ENCODE data around the gene PDCD1LG2. TPM values are rescaled to one million over a fixed set of nuclear protein-coding genes. Genes with fewer than 3 reads are reported as not detected.

Gene PDCD1LG2
- total RNA-seq, 1 experiment from 2014 or later = 0.47 TPM

GRCh38 chr9:5518171-5518936 lies 8.0 kb downstream of the PDCD1LG2 start:
- BruUV-seq (replicated peaks) = no TSS peak
- POLR2A ChIA-PET (ENCODE audit: low non-redundant PET) = no interaction called here
- intact Hi-C loops (cut with micrococcal nuclease; ENCODE audit: unreplicated experiment) = no loop called here
- no peak overlapping the region for H3K27ac ChIP-seq (ENCODE audit: low read depth, low read length, poor library complexity, severe bottlenecking)
- DNase-seq (ENCODE audit: low spot score) = no peak
- H3K4me1 ChIP-seq (ENCODE audit: insufficient read depth, low read length, poor library complexity, severe bottlenecking) = no peaks in the 10 kb centered on the region
- no peak for TF ChIP-seq EZH2 (IDR thresholded peaks at IDR 0.05; ENCODE audit: borderline replicate concordance, low read depth, low read length, poor library complexity, severe bottlenecking)
- no peak for TF ChIP-seq CTCF (conservative IDR thresholded peaks at IDR 0.05; ENCODE audit: low read depth, low read length)
- no peaks in the 10 kb centered on the region for H3K27me3 ChIP-seq (replicated peaks; ENCODE audit: insufficient read depth, low read depth, low read length, poor library complexity)
- CTCF ChIA-PET = no interaction called here
- no peaks in the 10 kb centered on the region for H3K36me3 ChIP-seq (ENCODE audit: insufficient read depth, low read length, poor library complexity, severe bottlenecking)
- no peak overlapping the region for H3K4me3 ChIP-seq (ENCODE audit: low read depth, low read length, poor library complexity, severe bottlenecking)
- no peaks in the 10 kb centered on the region for H3K9me3 ChIP-seq (ENCODE audit: low read depth, low read length, poor library complexity, severe bottlenecking)

- no peaks in the 10 kb centered on the region for H3K36me3 ChIP-seq (ENCODE audit: insufficient read depth, low read length, poor library complexity, severe bottlenecking)
- H3K4me1 ChIP-seq (ENCODE audit: insufficient read depth, low read length, poor library complexity, severe bottlenecking) = no peaks in the 10 kb centered on the region
- intact Hi-C loops (cut with micrococcal nuclease; ENCODE audit: unreplicated experiment) = no loop called here
- no peak overlapping the region for H3K4me3 ChIP-seq (ENCODE audit: low read depth, low read length, poor library complexity, severe bottlenecking)
- H3K27me3 ChIP-seq (replicated peaks; ENCODE audit: insufficient read depth, low read depth, low read length, poor library complexity) = no peaks in the 10 kb centered on the region
- no peak for DNase-seq (ENCODE audit: low spot score)
- TF ChIP-seq CTCF (conservative IDR thresholded peaks at IDR 0.05; ENCODE audit: low read depth, low read length) = no peak
- TF ChIP-seq EZH2 (IDR thresholded peaks at IDR 0.05; ENCODE audit: borderline replicate concordance, low read depth, low read length, poor library complexity, severe bottlenecking) = no peak
- BruUV-seq (replicated peaks) = no TSS peak
- H3K9me3 ChIP-seq (ENCODE audit: low read depth, low read length, poor library complexity, severe bottlenecking) = no peaks in the 10 kb centered on the region
- CTCF ChIA-PET = no interaction called here
- no peak overlapping the region for H3K27ac ChIP-seq (ENCODE audit: low read depth, low read length, poor library complexity, severe bottlenecking)
- POLR2A ChIA-PET (ENCODE audit: low non-redundant PET) = no interaction called here
Measured at GRCh38 chr9:5518937-5519319, 8.6 kb downstream of the PDCD1LG2 start.

- H3K36me3 ChIP-seq (ENCODE audit: insufficient read depth, low read length, poor library complexity, severe bottlenecking) = no peaks in the 10 kb centered on the region
- intact Hi-C loops (cut with micrococcal nuclease; ENCODE audit: unreplicated experiment) = no loop called here
- H3K9me3 ChIP-seq (ENCODE audit: low read depth, low read length, poor library complexity, severe bottlenecking) = no peaks in the 10 kb centered on the region
- H3K27ac ChIP-seq (ENCODE audit: low read depth, low read length, poor library complexity, severe bottlenecking) = no peak overlapping the region
- H3K4me3 ChIP-seq (ENCODE audit: low read depth, low read length, poor library complexity, severe bottlenecking) = no peak overlapping the region
- no peak for DNase-seq (ENCODE audit: low spot score)
- H3K4me1 ChIP-seq (ENCODE audit: insufficient read depth, low read length, poor library complexity, severe bottlenecking) = no peaks in the 10 kb centered on the region
- ChIA-PET POLR2A (ENCODE audit: low non-redundant PET) (no interaction called here), CTCF (no interaction called here)
- no TSS peak for BruUV-seq (replicated peaks)
- no peaks in the 10 kb centered on the region for H3K27me3 ChIP-seq (replicated peaks; ENCODE audit: insufficient read depth, low read depth, low read length, poor library complexity)
- TF ChIP-seq EZH2 (IDR thresholded peaks at IDR 0.05; ENCODE audit: borderline replicate concordance, low read depth, low read length, poor library complexity, severe bottlenecking) (no peak), CTCF (conservative IDR thresholded peaks at IDR 0.05; ENCODE audit: low read depth, low read length) (no peak)
Measured at GRCh38 chr9:5524090-5524489, 13.8 kb downstream of the PDCD1LG2 start.
